Large intestine (tissue), 3 donors: ENCODE results near the gene BAIAP2L1. TPM values are rescaled to one million over a fixed set of nuclear protein-coding genes. Genes with fewer than 3 reads are reported as not detected.

Source experiments
- DNase-seq, 2 donors: peaks; one replicate each; pipeline versions ENCODE4 v3.0.0 to v3.0.0-alpha.2; 2013
- H3K27ac ChIP-seq: one replicate; pipeline ENCODE4 v1.5.1; 2013; ENCODE audit warnings: low read length
- H3K27me3 ChIP-seq: 2 replicates; pipeline ENCODE4 v1.6.1; 2013; ENCODE audit warnings: low read length; ENCODE audit not compliant: control insufficient read depth, insufficient read depth
- H3K36me3 ChIP-seq: 2 replicates; pipeline ENCODE4 v1.6.1; 2013; ENCODE audit warnings: low read length; ENCODE audit not compliant: control insufficient read depth, insufficient read depth
- H3K4me1 ChIP-seq: one replicate; pipeline ENCODE4 v1.6.1; 2013; ENCODE audit warnings: low read length; ENCODE audit not compliant: control insufficient read depth, insufficient read depth
- H3K4me3 ChIP-seq: one replicate; pipeline ENCODE4 v1.5.1; 2013; ENCODE audit warnings: low read length
- H3K9me3 ChIP-seq: one replicate; pipeline ENCODE4 v1.6.1; 2013; ENCODE audit warnings: mild to moderate bottlenecking, low read depth, low read length, moderate library complexity; ENCODE audit not compliant: control insufficient read depth
- WGBS: methylation state at CpG from one replicate; pipeline ENCODE4 v1.1.5; 2013; ENCODE audit warnings: low lambda C conversion rate; ENCODE audit not compliant: insufficient coverage; 5-methylcytosine and 5-hydroxymethylcytosine counted together
- polyA plus RNA-seq: library from polyadenylated mRNA; unstranded; fragments of 120-200 nt; gene quantifications from one replicate; pipeline ENCODE4 v1.2.1, GENCODE V29; 2013

BAIAP2L1 gene
- polyA plus RNA-seq, 1 donor, result 30.3 TPM

DNA sequence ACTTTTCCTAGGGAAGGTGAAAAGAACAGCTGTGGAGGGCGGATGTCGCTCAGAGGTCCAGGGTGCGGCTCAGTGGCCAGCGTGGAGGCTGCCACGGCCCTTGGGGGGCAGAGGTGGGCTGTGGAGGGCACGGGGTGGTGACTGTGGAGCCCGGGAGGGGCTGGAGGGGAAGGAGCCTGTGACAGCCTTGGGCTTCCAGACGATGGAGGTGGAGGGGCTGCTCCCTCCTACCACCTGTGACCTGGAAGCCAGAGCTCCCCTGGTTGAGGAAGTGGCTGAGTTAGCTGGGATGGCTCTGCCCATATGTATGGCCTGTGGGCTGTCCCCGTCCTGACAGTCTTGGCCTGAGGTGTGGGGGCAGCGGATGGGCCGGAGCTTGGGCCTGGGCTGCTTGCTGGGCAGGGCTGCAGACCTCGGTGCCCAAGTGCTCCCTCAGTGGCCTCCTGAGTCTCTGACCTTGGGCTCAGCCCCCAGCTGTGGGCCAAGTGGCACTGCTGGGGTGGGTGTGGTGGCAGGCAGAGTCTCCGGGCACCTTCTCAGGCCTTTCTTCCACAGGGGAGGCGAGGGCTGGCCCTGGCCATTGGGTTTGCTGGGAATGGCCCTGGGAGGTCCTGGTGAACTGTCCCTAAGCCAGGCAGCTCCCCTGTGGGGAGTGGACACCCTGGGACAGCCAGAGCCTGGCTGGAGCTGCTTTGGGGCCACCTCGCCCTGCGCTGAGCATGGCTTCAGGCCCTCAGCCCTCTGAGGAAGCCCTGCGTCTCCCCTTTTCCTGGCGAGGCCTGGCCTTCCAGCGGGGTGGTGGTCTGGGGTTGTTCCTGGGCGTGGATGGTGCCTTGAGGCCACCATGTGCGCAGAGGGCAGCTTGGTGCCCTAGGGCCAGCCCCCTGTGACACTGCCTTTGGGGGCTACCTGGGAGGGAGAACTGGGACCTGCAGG lies 115.5 kb downstream of the BAIAP2L1 start:
- Histone ChIP-seq H3K36me3 (peaks cover 52% of the 10 kb centered on the region), H3K27me3 (no peaks in the 10 kb centered on the region), H3K4me1 (peaks cover 55% of the 10 kb centered on the region), H3K9me3 (no peaks in the 10 kb centered on the region), H3K4me3 (peak overlapping the region; percentile 94), H3K27ac (peak overlapping the region; percentile 87)
- WGBS, result no CpG with 5 or more reads among the region's 21 CpGs
- DNase-seq, result no peak

DNA sequence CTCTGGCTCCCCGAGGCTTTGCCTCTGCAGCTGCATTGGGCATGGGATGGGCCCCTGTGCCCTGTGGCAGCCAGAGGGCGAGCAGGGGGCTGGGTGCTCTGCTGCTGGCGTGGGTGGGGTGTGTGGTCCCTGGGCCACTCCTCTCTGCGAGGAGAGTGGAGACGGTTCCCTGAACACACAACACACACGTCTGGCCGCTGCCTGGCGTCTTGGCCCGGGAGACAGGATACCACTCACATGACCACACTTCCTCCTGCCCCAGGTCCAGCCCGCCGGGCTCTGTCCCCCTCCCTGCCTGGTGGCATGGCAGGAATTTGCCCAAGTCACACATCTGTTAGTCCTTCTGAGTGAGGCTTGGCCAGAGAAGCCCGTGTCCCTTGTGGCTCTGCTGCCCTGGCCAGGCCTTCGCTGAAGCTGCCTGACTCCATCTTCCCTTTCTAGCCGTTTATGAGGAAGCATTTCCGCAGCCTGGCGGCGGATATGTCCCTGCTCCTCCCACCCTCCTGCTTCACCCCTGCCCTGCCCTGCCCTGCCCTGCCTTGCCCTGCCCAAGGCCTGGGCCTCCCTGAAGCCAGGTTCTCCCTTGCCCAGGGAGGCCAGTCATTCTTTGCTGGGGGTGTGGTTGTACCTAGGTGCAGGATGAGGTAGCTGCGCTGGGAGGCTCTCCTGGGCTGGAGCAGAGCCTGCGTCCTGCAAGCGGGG lies 116.4 kb downstream of the BAIAP2L1 start:
- Histone ChIP-seq H3K4me1 (peaks cover 55% of the 10 kb centered on the region), H3K4me3 (peak overlapping the region; percentile 94), H3K27me3 (no peaks in the 10 kb centered on the region), H3K36me3 (peaks cover 47% of the 10 kb centered on the region), H3K9me3 (no peaks in the 10 kb centered on the region), H3K27ac (peak overlapping the region; percentile 87)
- 40% methylated on average over 1 of the region's 20 CpGs for WGBS
- peak; percentile 61 to 81 for DNase-seq

GRCh38 chr7:98283887-98284222 lies 117.0 kb downstream of the BAIAP2L1 start:
- no peaks in the 10 kb centered on the region for H3K27me3 ChIP-seq
- peaks cover 42% of the 10 kb centered on the region for H3K36me3 ChIP-seq
- H3K27ac ChIP-seq, result peak overlapping the region; percentile 87
- peaks cover 55% of the 10 kb centered on the region for H3K4me1 ChIP-seq
- no peaks in the 10 kb centered on the region for H3K9me3 ChIP-seq
- no peak for DNase-seq
- peak overlapping the region; percentile 94 for H3K4me3 ChIP-seq
- no CpG with 5 or more reads among the region's 8 CpGs for WGBS

GRCh38 chr7:98283127-98283886 lies 117.6 kb downstream of the BAIAP2L1 start:
- peak overlapping the region; percentile 87 for H3K27ac ChIP-seq

GRCh38 chr7:98282703-98283102 lies 118.2 kb downstream of the BAIAP2L1 start:
- Histone ChIP-seq H3K27me3 (no peaks in the 10 kb centered on the region), H3K4me1 (peaks cover 49% of the 10 kb centered on the region), H3K36me3 (peaks cover 30% of the 10 kb centered on the region), H3K9me3 (no peaks in the 10 kb centered on the region), H3K4me3 (peak overlapping the region; percentile 94), H3K27ac (peak overlapping the region; percentile 87)
- no peak for DNase-seq
- no CpG with 5 or more reads among the region's 16 CpGs for WGBS

More at GRCh38 chr7:98283127-98283886, 117.6 kb downstream of the BAIAP2L1 start:
- H3K9me3 ChIP-seq, result no peaks in the 10 kb centered on the region
- WGBS, result 40% methylated on average over 1 of the region's 19 CpGs
- H3K27me3 ChIP-seq, result no peaks in the 10 kb centered on the region
- H3K36me3 ChIP-seq, result peaks cover 36% of the 10 kb centered on the region
- peak; percentile 80 to 89 for DNase-seq
- peak overlapping the region; percentile 94 for H3K4me3 ChIP-seq
- H3K4me1 ChIP-seq, result peaks cover 55% of the 10 kb centered on the region

DNA sequence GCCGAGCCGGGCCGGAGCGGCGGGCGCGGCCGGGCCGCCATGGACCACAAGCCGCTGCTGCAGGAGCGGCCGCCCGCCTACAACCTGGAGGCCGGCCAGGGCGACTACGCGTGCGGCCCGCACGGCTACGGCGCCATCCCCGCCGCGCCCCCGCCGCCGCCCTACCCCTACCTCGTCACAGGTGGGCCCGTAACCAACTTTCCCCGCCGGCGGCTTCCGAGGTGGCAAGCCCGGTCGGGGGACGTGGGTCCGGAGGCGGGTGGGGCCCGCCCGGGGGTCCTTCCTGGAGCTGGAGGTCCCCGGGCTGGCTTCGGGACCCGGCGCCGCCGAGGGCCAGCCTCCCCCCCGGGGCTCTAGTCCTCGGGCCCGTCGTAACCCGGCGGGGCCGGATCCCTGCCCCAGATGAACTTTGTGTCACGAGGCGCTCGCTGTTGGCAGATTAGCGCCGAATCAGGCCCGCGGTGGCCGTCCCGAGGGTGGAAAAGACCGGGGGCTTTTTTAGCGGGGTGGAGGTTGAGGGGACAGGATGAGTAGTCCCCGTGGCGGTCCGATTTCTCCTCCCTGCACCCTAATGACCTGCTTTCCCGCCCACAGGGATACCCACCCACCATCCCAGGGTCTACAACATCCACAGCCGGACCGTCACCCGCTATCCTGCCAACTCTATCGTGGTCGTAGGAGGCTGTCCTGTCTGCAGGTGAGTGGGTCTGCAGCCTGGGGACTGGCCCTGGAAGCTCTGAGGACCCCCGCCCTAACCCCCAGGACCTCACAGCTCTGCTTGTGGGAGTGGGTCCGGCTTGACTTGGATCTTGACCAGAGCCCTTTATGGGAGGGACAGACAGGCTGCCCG lies 118.9 kb downstream of the BAIAP2L1 start:
- Histone ChIP-seq H3K27me3 (no peaks in the 10 kb centered on the region), H3K9me3 (no peaks in the 10 kb centered on the region), H3K36me3 (peaks cover 24% of the 10 kb centered on the region), H3K4me1 (peaks cover 42% of the 10 kb centered on the region), H3K4me3 (peak overlapping the region; percentile 94), H3K27ac (peak overlapping the region; percentile 87)
- peak in 1 of 2 donors; percentile 71 for DNase-seq
- whole genome bisulfite sequencing, result no CpG with 5 or more reads among the region's 77 CpGs

DNA sequence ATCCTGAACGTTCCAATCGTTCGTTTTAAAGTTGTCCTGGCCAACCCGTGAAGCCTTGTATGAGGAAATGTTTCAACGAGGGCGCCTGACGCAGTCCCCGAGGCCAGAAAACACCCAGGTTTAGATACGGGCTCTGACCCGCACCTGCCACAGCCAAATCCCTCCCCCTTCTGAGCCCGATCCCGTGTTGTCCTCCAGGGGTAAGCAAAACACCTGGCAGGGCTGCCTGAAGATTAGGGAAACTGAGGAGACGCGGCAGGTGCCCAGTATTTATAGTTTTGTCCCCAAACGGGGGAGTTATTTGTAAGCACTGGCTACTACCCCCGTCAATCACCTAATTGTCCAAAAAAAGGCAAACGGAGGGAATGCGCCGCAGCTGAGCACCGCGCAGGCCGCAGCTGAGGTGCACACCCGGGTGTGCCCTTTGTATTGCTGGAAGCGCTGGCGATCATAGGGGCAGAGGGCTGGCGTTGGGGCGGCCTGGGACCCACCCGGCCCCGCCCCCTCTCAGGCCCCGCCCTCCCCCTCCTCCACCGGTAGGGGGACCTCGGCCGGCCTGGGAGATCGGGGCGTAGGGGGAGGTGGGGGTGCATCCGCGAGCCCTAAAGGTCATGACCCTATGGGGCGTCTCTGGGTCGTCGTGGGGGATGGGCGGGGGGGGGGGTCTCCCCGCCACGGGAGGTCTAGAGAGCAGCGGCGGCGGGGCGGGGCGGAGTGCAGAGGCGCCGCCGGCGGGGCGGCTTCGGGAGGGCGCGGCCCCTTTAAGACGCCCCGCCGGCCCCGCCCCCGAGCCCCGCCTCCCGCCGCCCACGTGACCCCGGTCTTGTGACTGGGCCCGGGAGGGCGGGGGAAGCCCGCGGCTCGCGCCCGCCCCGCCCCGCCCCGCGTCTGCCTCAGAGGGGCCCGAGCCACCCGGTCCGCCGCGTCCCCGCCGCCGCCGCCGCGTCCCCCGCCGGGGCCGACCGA lies 119.8 kb downstream of the BAIAP2L1 start, which contains the start of gene BRI3:
Gene BRI3, plus strand, starts transcription at position 896 of the 966 bp plus-strand sequence. CDS start 110 bp downstream, outside the sequence.
- no CpG with 5 or more reads among the region's 92 CpGs for WGBS
- peaks cover 18% of the 10 kb centered on the region for H3K36me3 ChIP-seq
- no peaks in the 10 kb centered on the region for H3K27me3 ChIP-seq
- H3K9me3 ChIP-seq, result no peaks in the 10 kb centered on the region
- DNase-seq, result peak; percentile 74 to 85
- H3K4me1 ChIP-seq, result peaks cover 34% of the 10 kb centered on the region
- peak within 1 kb of the TSS; percentile 91 for H3K27ac ChIP-seq
- H3K4me3 ChIP-seq, result peak within 1 kb of the TSS; percentile 94

- DNase-seq, result no peak
- 60% methylated on average over 1 of the region's 7 CpGs for WGBS
- H3K27ac ChIP-seq, result peak overlapping the region; percentile 91
- H3K9me3 ChIP-seq, result no peaks in the 10 kb centered on the region
- peaks cover 11% of the 10 kb centered on the region for H3K36me3 ChIP-seq
- no peaks in the 10 kb centered on the region for H3K27me3 ChIP-seq
- H3K4me1 ChIP-seq, result peaks cover 26% of the 10 kb centered on the region
- H3K4me3 ChIP-seq, result peak overlapping the region; percentile 44
Observed at GRCh38 chr7:98280296-98280695, 120.6 kb downstream of the BAIAP2L1 start.

DNA sequence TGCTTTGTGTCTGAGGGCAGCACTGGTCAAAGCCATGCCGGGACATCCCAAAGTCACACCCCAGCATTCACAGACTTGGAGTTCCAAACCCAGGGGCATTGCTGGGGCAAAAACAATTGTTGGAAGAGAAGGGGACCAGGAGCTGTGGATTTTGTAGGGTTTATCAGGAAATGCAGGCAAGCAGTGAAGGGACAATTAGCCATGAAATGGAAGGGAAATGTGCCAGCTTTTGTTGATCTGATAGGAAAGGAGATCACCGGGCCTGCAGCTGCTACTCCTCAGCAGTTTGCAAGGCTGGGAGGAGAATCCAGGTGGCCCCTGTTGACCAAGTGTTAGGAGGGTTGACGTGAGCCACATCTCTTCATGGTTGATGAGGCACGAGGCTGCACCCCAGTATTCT lies 122.0 kb downstream of the BAIAP2L1 start:
- peaks cover 12% of the 10 kb centered on the region for H3K4me1 ChIP-seq
- peaks cover 8% of the 10 kb centered on the region for H3K36me3 ChIP-seq
- no peak overlapping the region for H3K4me3 ChIP-seq
- WGBS, result no CpG with 5 or more reads among the region's 4 CpGs
- no peaks in the 10 kb centered on the region for H3K27me3 ChIP-seq
- H3K9me3 ChIP-seq, result no peaks in the 10 kb centered on the region
- DNase-seq, result no peak
- H3K27ac ChIP-seq, result no peak overlapping the region
